Breast epithelium (tissue), 4 donors: ENCODE measurements around the gene MEG3. TPM values are rescaled to one million over a fixed set of nuclear protein-coding genes. Genes with fewer than 3 reads are reported as not detected.

Experiments
- DNase-seq, 2 donors: peaks; one replicate each; pipeline ENCODE4 v3.0.0-alpha.2; 2019; ENCODE audit warnings: low spot score in 2 of 2
- H3K27ac ChIP-seq, 2 donors: fragments of 200-600 bp; sonication (generic) in 1 of 2; one replicate each; pipeline ENCODE4 v1.5.1; 2016 to 2019; ENCODE audit warnings: mild to moderate bottlenecking in 1 of 2
- H3K27me3 ChIP-seq, 2 donors: fragments of 200-600 bp; sonication (generic) in 1 of 2; one replicate each; pipeline versions ENCODE4 v1.5.1 to v1.6.0; 2017 to 2019; ENCODE audit warnings: control low read depth in 1 of 2, mild to moderate bottlenecking in 1 of 2
- H3K36me3 ChIP-seq: fragments of 200-600 bp; one replicate; pipeline ENCODE4 v1.5.1; 2019
- H3K4me1 ChIP-seq, 2 donors: fragments of 200-600 bp; sonication (generic); one replicate each; pipeline ENCODE4 v1.5.1; 2016 to 2019; ENCODE audit warnings: control low read depth in 1 of 2
- H3K4me3 ChIP-seq, 3 donors: fragments of 200-600 bp; sonication (generic); 1 replicate in 2 of 3; 2 replicates in 1 of 3; pipeline ENCODE4 v1.5.1; 2016 to 2019; ENCODE audit warnings: mild to moderate bottlenecking in 3 of 3, moderate library complexity in 2 of 3
- H3K9me3 ChIP-seq, 2 donors: fragments of 200-600 bp; sonication (generic) in 1 of 2; one replicate each; pipeline ENCODE4 v1.5.1; 2016 to 2019; ENCODE audit warnings: control low read depth in 1 of 2
- CTCF ChIP-seq, 3 donors: fragments of 450-650 bp; IDR thresholded peaks; one replicate each; pipeline ENCODE4 v1.5.1; 2016 to 2017; ENCODE audit warnings: antibody characterized with exemption in 3 of 3, mild to moderate bottlenecking in 3 of 3, moderate library complexity in 3 of 3
- POLR2A ChIP-seq: fragments of 450-650 bp; IDR thresholded peaks from one replicate; pipeline ENCODE4 v1.6.1; 2016; ENCODE audit warnings: antibody characterized with exemption, mild to moderate bottlenecking, moderate library complexity
- POLR2AphosphoS5 ChIP-seq, 3 donors: sonication (generic); formaldehyde crosslinking; IDR thresholded peaks; one replicate each; pipeline ENCODE4 v1.6.1; 2017; ENCODE audit warnings: antibody characterized with exemption in 3 of 3
- intact Hi-C: fragments of 100-400 bp; cut with DNase I; formaldehyde crosslinking; loops from one replicate; pipeline ENCODE4 v1.15.1; 2023; ENCODE audit warnings: low total_unique reads
- total RNA-seq, 3 donors: library from RNA; depleted of rRNA; stranded (reverse); fragments of >200 nt; gene quantifications; one replicate each; pipeline ENCODE4 v1.1.0, GENCODE V29; 2016

The MEG3 gene
- total RNA-seq, 3 donors from 2014 or later, result 45.2 to 68.8 (median 49.8) TPM

- intact Hi-C loops, result loop anchor here (5.0 kb wide), 1 partner anchor 494 kb away; no protein-coding TSS in a partner anchor
- DNase-seq, result no peak
- no peak overlapping the region for H3K4me3 ChIP-seq
- H3K27me3 ChIP-seq, result peaks cover 0 to 23% of the 10 kb centered on the region in 2 donors
- H3K4me1 ChIP-seq, result no peaks in the 10 kb centered on the region
- H3K36me3 ChIP-seq, result no peaks in the 10 kb centered on the region
- peaks cover 0 to 8% of the 10 kb centered on the region in 2 donors for H3K9me3 ChIP-seq
- H3K27ac ChIP-seq, result no peak overlapping the region
- TF ChIP-seq CTCF (IDR thresholded peaks at IDR 0.05), result no peak
- no peak for TF ChIP-seq POLR2A
- no peak for TF ChIP-seq POLR2AphosphoS5 (IDR thresholded peaks at IDR 0.05)
Measured at GRCh38 chr14:100878271-100879146, 52.6 kb downstream of the MEG3 start.

DNA sequence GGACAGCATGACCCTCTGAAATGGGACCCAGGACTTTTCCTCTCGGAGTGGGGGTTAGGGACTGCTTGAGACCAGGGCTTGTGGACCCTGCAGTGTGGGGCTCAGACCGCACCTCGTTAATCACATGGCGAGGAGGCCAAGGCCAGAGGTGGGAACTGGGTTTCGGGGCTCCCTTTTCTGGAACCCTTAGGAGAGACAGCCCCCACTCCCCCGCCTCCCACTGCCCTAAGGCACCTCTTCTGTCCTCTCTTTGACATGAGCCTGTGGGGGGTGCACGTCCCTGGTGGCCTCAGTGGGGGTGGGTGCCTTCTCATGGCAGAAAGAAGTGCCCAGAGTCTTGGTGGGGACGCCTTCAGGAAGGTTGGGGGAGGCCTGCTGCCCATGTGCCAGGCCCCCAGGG lies 53.3 kb downstream of the MEG3 start:
- no peak for DNase-seq
- intact Hi-C loops, result loop anchor here (5.0 kb wide), 1 partner anchor 493 kb away; no protein-coding TSS in a partner anchor
- H3K27ac ChIP-seq, result no peak overlapping the region
- TF ChIP-seq POLR2A (no peak), POLR2AphosphoS5 (IDR thresholded peaks at IDR 0.05) (no peak), CTCF (IDR thresholded peaks at IDR 0.05) (no peak)
- H3K4me3 ChIP-seq, result no peak overlapping the region
- no peaks in the 10 kb centered on the region for H3K36me3 ChIP-seq
- peaks cover 0 to 23% of the 10 kb centered on the region in 2 donors for H3K27me3 ChIP-seq
- no peaks in the 10 kb centered on the region for H3K4me1 ChIP-seq
- peaks cover 0 to 8% of the 10 kb centered on the region in 2 donors for H3K9me3 ChIP-seq

DNA sequence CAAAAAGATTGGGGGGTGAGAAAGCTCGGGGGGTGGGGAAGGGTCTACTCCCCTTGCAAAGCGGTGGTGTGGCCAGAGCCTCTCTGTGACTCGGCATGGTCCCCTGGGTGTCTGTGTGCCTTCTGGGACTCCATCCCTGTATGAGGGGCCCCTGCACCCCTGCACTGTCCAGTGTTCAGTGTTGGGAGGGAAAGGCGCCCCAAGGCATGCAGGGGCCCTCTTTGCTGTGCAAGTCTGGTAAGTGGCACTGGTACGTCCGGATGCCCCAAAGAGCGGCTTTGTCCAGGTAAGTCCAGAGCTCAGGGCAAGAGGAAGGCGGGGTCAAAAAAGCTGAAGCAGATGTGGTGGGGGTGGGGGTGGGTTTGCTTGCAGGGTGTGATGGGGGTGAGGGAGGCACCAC lies 53.9 kb downstream of the MEG3 start:
- peaks cover 0 to 8% of the 10 kb centered on the region in 2 donors for H3K9me3 ChIP-seq
- TF ChIP-seq POLR2A (no peak), POLR2AphosphoS5 (IDR thresholded peaks at IDR 0.05) (no peak), CTCF (IDR thresholded peaks at IDR 0.05) (no peak)
- H3K4me1 ChIP-seq, result no peaks in the 10 kb centered on the region
- H3K27ac ChIP-seq, result no peak overlapping the region
- intact Hi-C loops, result loop anchor here (5.0 kb wide), 1 partner anchor 493 kb away; no protein-coding TSS in a partner anchor
- no peaks in the 10 kb centered on the region for H3K36me3 ChIP-seq
- no peak for DNase-seq
- peaks cover 0 to 18% of the 10 kb centered on the region in 2 donors for H3K27me3 ChIP-seq
- H3K4me3 ChIP-seq, result no peak overlapping the region

DNA sequence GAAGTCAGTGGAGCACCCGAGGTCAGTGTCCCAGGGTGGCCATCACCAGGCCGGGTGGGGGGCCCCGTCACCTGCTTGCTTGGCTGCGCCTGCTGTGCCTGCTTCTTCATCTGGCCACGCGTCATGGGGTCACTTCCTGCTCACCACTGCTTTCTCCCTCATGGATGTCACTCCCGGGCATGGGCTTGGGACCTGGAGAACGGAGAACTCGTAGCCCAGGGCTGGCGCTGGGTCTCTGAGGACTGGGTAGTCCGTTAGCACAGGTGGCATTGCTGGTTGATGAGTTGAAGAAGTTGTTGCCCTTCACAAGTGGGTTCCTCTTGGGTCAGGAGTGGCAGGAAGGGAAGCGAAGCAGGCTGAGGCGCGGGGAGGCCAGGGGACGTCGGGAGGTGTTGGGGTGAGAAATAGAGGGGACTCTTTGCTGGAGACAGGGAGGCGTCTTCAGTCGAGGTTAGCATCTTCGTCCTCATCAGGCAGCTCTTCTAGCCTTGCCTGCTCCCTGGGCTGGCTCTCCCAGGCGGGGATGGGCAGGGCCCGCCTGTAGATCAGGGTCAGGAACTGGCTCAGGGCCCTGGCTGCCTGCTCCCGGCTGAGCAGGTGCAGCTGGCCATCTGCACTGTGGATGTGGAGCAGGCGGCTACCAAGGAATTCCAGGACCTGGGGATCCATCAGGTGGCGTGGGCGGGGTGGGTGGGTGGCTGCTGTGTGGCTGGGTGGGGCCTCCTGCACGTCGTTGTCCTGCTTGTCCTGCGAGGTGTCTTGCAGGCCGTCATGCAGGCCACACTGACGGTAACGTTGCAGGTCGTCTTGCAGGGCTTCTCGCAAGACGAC lies 54.6 kb downstream of the MEG3 start:
- H3K4me3 ChIP-seq, result no peak overlapping the region
- peaks cover 0 to 11% of the 10 kb centered on the region in 2 donors for H3K27me3 ChIP-seq
- intact Hi-C loops, result no loop called here
- no peak overlapping the region for H3K27ac ChIP-seq
- no peaks in the 10 kb centered on the region for H3K36me3 ChIP-seq
- DNase-seq, result no peak
- no peaks in the 10 kb centered on the region for H3K4me1 ChIP-seq
- TF ChIP-seq CTCF (IDR thresholded peaks at IDR 0.05), result no peak
- TF ChIP-seq POLR2AphosphoS5 (IDR thresholded peaks at IDR 0.05), result no peak
- no peak for TF ChIP-seq POLR2A
- H3K9me3 ChIP-seq, result peaks cover 0 to 8% of the 10 kb centered on the region in 2 donors
